ENCODE results near the gene OR2V2. TPM values are rescaled to one million over a fixed set of nuclear protein-coding genes. Genes with fewer than 3 reads are reported as not detected.

Gene OR2V2
- total and polyA plus RNA-seq, 11 donors, result not detected

DNA sequence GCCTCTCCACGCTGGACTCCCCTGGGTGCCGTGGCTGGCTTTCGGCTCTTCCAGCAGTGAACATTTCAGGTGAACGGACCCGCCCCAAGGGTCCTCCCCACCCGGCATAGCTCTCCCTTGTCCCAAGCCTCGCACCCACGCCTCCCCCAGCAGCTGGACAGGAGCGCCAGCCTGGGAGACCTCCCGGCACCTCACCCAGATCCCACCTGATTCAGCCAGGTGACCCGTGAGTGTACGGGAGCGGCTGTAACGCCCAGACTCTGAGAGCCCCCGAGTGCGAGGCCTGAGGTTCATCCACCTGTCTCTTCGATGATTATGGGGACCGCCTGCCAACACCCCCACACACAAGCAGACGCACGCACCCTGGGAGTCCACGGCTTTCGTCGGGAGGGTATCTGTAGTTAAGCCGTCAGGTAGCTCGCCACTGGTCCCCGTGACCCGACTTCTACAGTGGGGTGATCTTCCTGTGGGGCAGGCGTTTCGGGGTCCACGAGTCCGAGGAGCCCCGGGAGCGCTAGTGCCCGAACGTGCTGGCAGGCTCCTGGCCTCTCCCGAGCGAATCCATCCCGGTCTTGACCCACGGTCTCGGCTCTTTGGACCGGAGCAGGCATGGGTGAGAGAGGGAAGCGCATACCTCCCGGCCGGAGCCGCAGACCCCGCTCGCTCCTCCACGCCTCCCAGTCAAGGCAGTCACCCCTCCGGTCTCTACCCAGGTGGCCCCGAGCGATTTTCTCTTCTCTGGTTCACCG is 42.8 kb downstream of the OR2V2 start:
- H3K27me3 ChIP-seq, result no peaks in the 10 kb centered on the region
- ATAC-seq, result no peak
- peak overlapping the region; percentile 61 to 93 (median 83) for H3K4me3 ChIP-seq
- peak overlapping the region in 11 of 12 donors; percentile 81 to 97 (median 94) for H3K27ac ChIP-seq
- H3K4me1 ChIP-seq, result peaks cover 0 to 42% (median 15%) of the 10 kb centered on the region in 12 donors
- WGBS, 4 donors, result 0 to 2% (median 1%) methylated on average over 20 to 52 of the region's 52 CpGs
- H3K36me3 ChIP-seq, result no peaks in the 10 kb centered on the region
- intact Hi-C loops (cut with DNase I), result loop anchor here in 8 of 10 donors (1.0 to 10.0 kb wide), 10 partner anchors 17 to 405 kb away; partner anchors contain the start of genes TRIM52 (in 6 of the 8), TRIM41 (in 3 of the 8), MGAT1 (in 1 of the 8) and ZFP62 (in 1 of the 8)
- no peak for TF ChIP-seq POLR2A (IDR thresholded peaks at IDR 0.05)
- TF ChIP-seq, protein P1, sequence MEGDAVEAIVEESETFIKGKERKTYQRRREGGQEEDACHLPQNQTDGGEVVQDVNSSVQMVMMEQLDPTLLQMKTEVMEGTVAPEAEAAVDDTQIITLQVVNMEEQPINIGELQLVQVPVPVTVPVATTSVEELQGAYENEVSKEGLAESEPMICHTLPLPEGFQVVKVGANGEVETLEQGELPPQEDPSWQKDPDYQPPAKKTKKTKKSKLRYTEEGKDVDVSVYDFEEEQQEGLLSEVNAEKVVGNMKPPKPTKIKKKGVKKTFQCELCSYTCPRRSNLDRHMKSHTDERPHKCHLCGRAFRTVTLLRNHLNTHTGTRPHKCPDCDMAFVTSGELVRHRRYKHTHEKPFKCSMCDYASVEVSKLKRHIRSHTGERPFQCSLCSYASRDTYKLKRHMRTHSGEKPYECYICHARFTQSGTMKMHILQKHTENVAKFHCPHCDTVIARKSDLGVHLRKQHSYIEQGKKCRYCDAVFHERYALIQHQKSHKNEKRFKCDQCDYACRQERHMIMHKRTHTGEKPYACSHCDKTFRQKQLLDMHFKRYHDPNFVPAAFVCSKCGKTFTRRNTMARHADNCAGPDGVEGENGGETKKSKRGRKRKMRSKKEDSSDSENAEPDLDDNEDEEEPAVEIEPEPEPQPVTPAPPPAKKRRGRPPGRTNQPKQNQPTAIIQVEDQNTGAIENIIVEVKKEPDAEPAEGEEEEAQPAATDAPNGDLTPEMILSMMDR (IDR thresholded peaks at IDR 0.05), result no peak
- H3K9me3 ChIP-seq, result no peaks in the 10 kb centered on the region
- DNase-seq, result peak in 2 of 5 donors; percentile 39 to 71

DNA sequence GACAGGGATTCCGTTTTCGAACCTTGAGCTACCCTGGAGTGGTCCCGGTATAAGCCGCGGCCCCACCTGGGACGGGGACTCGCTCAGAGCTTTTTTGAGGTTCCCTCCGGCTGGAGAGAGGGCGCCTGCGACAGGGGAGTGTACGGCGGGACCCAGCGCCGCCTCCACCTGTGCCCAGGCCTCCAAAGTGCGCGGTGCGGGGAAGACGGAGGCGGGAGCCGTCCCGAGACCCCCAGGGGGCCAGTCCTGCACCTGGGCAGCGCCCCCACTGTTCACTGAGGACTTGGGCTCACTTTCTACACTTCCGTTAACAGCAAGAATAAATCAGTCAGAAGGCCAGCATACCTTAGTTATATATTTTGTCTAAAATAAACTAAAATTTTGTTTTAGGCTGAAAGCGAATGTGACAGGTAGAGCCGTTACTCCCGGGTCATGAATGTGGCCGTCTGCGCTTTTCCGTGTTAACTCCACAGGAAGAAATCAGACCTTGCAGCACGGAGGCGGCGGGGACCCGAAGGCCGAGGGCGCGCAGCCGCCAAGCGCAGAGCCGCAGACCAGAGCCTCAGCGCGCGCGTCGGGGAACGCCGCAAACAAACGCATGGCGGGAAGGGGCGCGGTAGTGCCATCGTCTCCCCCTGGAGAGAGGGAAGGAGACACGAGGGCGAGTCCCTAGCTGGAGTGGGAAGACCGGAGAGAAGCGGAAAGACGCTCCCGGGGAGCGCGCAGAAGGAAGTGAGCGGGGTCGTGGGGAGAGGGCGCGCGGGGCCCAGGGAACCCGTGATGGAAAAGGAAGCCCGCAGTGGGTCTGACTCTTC is 43.5 kb downstream of the OR2V2 start:
- Histone ChIP-seq H3K36me3 (no peaks in the 10 kb centered on the region), H3K4me1 (peaks cover 0 to 42% (median 15%) of the 10 kb centered on the region in 12 donors), H3K4me3 (peak overlapping the region; percentile 61 to 93 (median 83)), H3K9me3 (no peaks in the 10 kb centered on the region), H3K27me3 (no peaks in the 10 kb centered on the region), H3K27ac (peak overlapping the region; percentile 35 to 97 (median 94))
- peak in 4 of 5 donors; percentile 40 to 78 (median 52) for DNase-seq
- ATAC-seq, result peak in 3 of 4 donors; percentile 1 to 31 (median 9)
- whole genome bisulfite sequencing, 4 donors, result 0 to 1% (median 0%) methylated on average over 45 to 66 of the region's 66 CpGs
- TF ChIP-seq POLR2A (IDR thresholded peaks at IDR 0.05), result no peak
- TF ChIP-seq, protein P1 (IDR thresholded peaks at IDR 0.05), result peak in 6 of 12 donors; percentile 8 to 37 (median 25)
- intact Hi-C loops (cut with DNase I), result loop anchor here in 7 of 10 donors (1.0 to 5.0 kb wide), 8 partner anchors 15 to 71 kb away; partner anchors contain the start of genes TRIM41 (in 2 of the 7) and TRIM52 (in 2 of the 7)

- 0 to 1% (median 0%) methylated on average over 28 to 64 of the region's 64 CpGs for WGBS, 4 donors
- TF ChIP-seq, protein P1 (IDR thresholded peaks at IDR 0.05), result peak in 2 of 12 donors; percentile 9 to 27
- peak in 1 of 2 donors; percentile 79 for TF ChIP-seq POLR2A (IDR thresholded peaks at IDR 0.05)
- no peaks in the 10 kb centered on the region for H3K9me3 ChIP-seq
- ATAC-seq, result peak; percentile 68 to 91 (median 84)
- no peaks in the 10 kb centered on the region for H3K27me3 ChIP-seq
- H3K27ac ChIP-seq, result peak overlapping the region; percentile 77 to 97 (median 94)
- H3K36me3 ChIP-seq, result no peaks in the 10 kb centered on the region
- peaks cover 0 to 42% (median 15%) of the 10 kb centered on the region in 12 donors for H3K4me1 ChIP-seq
- peak overlapping the region; percentile 61 to 93 (median 83) for H3K4me3 ChIP-seq
- peak; percentile 94 to 97 (median 96) for DNase-seq
- intact Hi-C loops (cut with DNase I), result loop anchor here in 7 of 10 donors (1.0 to 5.0 kb wide), 8 partner anchors 15 to 71 kb away; partner anchors contain the start of genes TRIM52 (in 3 of the 7) and TRIM41 (in 2 of the 7)
These were observed 44.3 kb downstream of the OR2V2 start for GRCh38 chr5:181191526-181192336.
